ENCODE data around the gene SNX14.
A peak's percentile ranks its signal among the peaks of the same experiment; 100 is the strongest.

Gene SNX14

DNA sequence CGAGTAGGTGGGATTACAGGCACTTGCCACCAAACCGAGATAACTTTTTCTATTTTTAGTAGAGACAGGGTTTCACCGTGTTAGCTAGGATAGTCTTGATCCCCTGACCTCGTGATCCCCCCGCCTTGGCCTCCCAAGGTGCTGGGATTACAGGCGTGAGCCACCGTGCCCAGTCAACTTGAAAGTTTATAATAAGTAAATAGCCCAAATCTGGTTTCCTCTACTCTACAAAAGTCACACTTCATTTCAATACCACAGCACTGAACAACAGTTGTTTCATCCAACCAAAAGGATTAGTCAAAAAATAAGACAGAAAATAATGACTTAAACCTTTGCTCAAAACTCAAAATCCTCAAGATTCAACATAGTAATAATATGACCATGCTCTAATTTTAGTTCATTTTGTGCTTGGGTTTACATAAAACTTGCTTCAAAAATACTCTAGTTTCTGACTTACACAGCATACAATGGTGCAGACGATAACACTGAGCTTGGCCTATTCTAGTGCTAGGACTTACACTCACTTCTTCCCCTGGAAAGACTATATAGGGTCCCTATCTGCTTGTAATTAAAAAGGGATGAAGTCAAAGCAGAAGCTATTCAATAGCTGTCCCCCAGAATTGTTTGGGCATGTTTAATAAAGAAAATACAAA is 87.1 kb downstream of the SNX14 start:
- FAIRE-seq (no peak), DNase-seq (ENCODE audit: insufficient read length, low spot score) (no peak)
- TF ChIP-seq POLR2A (IDR thresholded peaks at IDR 0.05; ENCODE audit: low read depth, low read length), result no peak

DNA sequence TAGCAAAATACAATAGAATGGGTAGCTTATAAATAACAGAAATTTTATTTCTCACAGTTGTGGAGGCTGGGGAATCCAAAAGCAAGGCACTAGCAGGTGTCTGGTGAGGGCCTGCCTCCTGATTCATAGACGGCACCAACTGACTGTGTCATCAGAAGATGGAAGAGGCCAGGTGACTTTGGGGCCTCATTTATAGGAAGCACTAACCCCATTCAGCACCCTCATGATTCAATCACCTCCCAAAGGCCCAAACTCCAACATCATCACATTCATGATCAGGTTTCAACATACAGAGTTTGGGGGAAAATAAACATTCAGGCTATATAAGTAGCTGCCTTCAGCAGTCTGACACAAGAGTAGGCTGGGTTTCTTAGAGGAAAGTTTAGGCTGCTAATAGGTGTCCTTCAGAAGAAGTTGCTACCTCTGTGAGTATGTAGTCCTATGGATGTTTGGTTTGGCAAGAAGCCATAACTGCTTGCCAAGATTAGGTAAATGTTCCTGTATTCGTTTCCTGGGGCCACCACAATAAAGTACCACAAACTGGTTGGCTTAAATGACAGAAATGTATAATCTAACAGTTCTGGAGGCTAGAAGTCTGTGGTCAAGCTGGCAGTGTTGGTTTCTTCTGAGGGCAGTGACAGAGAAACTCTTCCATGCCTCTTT is 94.9 kb downstream of the SNX14 start:
- FAIRE-seq (peak; percentile 91), DNase-seq (ENCODE audit: insufficient read length, low spot score) (no peak)
- TF ChIP-seq POLR2A (IDR thresholded peaks at IDR 0.05; ENCODE audit: low read depth, low read length), result no peak

DNA sequence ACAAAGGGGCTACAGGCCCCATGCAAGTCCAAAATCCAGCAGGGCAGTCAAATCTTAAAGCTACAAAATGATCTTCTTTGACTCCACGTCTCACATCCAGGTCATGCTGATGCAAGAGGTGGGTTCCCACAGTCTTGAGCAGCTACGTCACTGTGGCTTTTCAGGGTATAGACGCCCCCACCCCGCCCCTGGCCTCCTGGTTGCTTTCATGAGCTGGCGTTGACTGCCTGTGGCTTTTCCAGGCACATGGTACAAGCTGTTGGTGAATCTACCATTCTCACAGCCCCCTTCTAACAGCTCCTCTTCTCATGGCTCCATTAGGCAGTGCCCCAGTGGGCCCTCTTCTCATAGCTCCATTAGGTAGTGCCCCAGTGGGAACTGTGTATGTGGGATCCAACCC is 96.8 kb downstream of the SNX14 start:
- no peak for TF ChIP-seq POLR2A (IDR thresholded peaks at IDR 0.05; ENCODE audit: low read depth, low read length)
- FAIRE-seq (no peak), DNase-seq (ENCODE audit: insufficient read length, low spot score) (no peak)

DNA sequence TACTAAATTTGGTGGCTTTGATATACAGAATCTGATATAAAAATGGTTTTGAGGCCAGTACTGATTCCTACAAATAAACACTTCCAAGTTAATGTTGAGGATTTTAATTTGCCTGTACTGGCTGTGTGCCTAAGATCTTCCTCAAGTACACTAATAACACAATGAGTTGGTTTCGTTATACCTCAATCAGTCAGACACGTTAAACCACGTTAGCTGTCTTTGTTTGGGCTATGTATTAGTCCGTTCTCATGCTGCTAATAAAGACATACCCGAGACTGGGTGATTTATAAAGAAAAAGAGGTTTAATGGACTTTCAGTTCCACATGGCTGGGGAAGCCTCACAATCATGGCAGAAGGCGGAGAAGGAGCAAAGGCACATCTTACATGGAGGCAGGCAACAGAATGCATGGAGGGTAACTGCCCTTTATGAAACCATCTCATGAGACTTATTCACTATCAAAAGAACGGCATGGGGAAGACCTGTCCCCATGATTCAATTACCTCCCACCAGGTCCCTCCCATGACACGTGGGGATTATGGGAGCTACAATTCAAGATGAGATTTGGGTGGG is 97.6 kb downstream of the SNX14 start:
- DNase-seq (ENCODE audit: insufficient read length, low spot score), result no peak
- no peak for FAIRE-seq
- no peak for TF ChIP-seq POLR2A (IDR thresholded peaks at IDR 0.05; ENCODE audit: low read depth, low read length)

DNA sequence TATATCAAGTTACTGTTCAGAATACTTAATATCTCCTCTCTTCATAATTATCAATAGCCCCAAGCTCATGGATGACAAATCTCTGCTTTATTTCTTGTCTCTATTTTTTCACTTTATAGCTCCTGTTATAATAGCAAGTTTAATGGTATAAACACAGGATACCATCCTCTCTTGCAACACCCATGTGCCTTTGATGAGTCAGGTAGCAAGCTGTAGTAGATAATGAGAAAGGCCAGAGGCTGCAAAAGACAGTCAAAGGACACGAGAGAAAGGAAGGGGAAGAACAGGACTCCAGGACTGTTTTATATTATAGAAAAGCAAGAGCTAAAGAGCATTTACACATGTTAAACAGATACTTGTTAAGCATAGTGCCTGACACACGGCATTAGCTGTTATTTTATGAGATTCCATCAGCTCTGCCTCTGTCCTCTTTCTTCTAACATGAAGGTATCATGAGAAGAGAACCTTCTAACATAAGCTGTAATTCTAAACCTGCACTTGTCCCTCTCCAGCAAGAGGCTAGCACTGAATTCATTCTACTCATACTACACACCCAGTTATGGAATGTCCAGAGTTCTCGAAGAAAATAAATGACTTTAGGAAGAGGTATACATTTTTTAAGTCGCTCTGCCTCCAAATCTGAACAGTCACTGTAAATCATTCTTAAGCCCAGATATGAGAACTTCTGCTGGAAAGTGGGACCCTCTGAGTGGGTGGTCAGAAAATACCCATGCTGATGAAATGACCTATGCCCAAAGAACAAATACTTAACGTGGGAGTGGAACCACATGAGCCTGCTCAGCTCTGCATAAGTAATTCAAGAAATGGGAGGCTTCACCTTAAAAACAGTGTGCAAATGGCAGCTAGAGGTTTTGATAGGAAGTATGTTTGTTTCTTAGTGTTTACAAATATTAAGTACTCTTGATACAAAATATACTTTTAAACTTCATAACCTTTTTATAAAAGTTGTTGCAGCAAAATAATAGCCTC is 98.8 kb downstream of the SNX14 start:
- no peak for TF ChIP-seq POLR2A (IDR thresholded peaks at IDR 0.05; ENCODE audit: low read depth, low read length)
- DNase-seq (ENCODE audit: insufficient read length, low spot score) (no peak), FAIRE-seq (no peak)

DNA sequence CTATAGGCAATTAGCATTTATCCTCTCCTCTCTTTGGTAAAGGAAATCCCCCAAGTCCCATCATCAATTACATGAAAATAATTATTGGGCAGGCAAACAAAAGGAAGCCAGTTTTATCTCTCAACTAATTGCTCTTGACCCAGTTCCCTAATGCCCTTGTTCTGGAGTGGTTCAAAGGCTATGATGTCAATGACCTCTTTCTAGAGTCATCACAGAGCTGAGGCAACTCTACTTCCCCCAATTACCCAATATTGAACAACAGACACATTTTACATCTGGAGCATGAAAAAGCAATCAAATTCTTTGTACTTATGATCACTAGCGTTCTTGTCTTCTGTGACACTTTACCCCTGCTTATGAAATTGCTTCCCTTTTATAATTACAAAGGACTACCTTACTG is 100.3 kb downstream of the SNX14 start:
- DNase-seq (ENCODE audit: insufficient read length, low spot score) (no peak), FAIRE-seq (no peak)
- TF ChIP-seq POLR2A (IDR thresholded peaks at IDR 0.05; ENCODE audit: low read depth, low read length), result no peak

DNA sequence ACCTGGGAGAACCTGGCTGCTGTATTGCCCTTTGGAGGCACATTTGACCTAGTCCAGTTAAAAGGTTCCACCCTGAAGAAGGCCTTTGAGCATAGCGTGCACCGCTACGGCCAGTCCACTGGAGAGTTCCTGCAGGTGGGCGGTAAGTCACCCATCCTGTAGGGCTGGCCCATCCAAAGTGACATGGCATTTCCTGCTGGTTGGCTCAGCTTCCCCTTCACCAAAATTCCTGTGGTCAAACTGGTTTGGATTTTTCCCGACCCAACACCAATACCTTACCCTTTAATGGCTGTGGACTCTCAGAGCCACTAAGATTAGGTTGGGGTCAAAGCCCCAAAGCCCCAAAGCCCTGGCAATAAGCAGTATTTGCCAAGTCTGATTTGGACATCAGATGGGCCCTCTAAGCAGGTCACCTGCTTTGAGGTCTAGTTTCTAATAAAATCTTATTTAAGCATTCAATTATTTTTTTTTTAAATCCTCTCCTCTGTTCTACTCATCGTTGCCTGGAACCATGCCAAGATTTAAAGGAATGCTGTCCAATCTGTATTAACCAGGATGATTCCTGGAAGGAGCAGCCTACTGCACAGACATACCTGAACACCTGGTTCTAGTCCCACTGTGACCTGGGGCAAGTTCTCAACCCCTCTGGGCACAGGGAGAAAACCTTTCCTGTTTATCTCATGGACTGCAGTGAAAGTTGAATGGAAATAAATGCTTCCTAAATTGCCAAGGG is 103.0 kb downstream of the SNX14 start:
- no peak for FAIRE-seq
- TF ChIP-seq POLR2A (IDR thresholded peaks at IDR 0.05; ENCODE audit: low read depth, low read length), result no peak
- DNase-seq (ENCODE audit: insufficient read length, low spot score), result no peak

DNA sequence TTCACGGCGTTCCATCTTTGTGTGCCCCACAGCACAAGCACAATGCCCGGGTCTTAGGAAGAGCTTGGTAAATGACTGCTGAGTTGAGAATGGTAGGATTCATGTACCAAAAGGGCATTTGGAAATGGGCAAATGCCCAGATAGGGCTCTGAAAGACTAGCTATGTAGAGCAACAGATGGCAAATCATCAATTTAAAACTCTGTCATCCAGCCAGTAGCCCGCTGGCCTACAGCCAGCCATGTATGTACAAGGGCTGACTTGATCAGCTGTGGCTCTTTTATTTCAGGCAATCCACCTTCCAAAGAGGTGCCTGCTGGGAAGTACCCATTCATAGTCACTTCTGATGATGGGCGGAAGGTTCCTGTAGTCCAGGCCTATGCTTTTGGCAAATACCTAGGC is 108.7 kb downstream of the SNX14 start:
- TF ChIP-seq POLR2A (IDR thresholded peaks at IDR 0.05; ENCODE audit: low read depth, low read length), result no peak
- FAIRE-seq, result no peak
- no peak for DNase-seq (ENCODE audit: insufficient read length, low spot score)

DNA sequence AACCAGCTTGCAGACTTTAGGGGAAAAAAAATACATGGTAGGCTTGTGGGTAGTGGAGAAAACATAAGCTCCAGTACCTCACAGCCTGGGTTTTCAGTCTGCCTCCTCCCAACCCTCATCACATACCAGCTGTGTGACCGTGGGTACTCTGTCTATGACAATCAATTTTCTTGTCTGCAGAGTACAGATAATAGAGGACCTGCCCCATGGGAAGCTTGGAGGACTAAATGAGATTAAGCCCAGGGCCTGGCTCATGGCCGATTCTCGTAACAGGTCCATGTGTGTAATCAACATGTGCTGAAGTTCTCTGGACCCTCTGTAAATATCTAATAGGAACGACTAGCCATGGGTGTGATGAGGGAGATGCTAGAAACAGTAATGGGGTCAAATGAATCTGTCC is 109.8 kb downstream of the SNX14 start:
- DNase-seq (ENCODE audit: insufficient read length, low spot score) (no peak), FAIRE-seq (no peak)
- TF ChIP-seq POLR2A (IDR thresholded peaks at IDR 0.05; ENCODE audit: low read depth, low read length), result no peak

DNA sequence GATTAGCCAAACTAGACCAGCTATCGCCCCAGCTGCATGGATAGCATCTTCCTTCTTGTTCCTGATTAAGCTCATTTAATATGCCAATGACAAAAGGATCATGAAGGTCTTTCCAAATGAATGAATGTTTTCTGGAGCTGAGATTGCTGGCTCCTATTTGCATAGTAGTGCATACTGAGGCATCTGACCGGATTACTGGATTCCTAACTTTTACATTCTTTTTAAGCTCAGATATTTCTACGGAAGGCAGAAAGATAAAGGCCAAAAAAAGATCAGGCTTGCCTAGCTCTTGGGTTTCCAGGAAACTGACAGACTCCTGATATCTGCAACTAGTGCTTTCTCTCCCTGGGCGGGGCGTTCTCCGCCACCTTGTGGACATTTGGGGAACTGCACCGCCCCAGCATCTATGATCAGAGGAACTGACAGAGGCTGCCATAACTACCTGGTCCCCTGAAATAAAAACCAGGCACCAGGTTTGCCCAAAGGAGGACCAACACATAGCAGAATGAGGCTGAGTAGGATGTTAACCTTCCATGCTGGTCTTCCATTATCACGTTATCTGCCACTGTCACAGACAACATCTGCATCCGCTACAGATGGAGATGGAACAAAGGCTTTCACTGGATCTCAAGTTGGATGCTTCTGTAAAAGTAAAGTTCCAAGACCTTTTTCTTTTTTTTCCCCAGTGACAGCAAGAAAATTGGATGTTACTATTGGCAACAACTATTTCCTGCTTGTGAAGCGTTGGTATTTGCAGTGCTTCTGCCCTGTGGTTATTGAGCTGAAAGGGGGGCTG is 110.6 kb downstream of the SNX14 start:
- no peak for TF ChIP-seq POLR2A (IDR thresholded peaks at IDR 0.05; ENCODE audit: low read depth, low read length)
- DNase-seq (ENCODE audit: insufficient read length, low spot score), result peak; percentile 28
- peak; percentile 84 for FAIRE-seq

DNA sequence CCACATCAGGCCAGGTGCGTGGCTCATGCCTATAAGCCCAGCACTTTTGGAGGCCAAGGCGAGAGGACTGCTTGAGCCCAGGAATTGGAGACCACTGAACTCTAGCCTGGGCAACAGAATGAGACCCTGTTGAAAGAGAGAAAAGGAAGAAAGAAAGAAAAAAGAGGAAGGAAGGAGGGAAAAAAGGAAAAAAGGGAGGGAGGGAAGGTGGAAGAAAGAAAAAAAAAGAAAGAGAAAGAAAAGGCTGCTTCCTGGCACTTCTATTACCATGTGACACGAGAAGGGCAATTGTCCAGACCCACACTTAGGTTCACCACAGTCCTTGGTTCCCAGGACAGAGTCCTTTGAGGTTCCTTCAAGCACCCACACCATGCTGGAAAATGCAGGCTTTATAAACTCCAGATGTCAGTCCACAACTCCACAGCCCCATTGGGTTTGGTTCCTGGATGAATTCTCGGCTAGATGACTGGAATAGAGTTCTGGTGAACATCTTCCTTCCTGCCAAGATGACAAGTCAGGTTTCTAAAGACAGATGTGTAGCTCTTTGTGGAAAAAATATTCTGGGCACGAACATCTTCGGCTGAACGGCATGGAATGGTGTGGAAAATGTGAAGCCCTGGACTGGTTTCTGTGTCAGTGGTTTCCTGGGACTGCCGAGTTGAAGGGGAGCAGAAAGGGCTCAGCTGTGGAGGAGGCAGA is 111.3 kb downstream of the SNX14 start:
- TF ChIP-seq POLR2A (IDR thresholded peaks at IDR 0.05; ENCODE audit: low read depth, low read length), result no peak
- DNase-seq (ENCODE audit: insufficient read length, low spot score), result no peak
- no peak for FAIRE-seq

DNA sequence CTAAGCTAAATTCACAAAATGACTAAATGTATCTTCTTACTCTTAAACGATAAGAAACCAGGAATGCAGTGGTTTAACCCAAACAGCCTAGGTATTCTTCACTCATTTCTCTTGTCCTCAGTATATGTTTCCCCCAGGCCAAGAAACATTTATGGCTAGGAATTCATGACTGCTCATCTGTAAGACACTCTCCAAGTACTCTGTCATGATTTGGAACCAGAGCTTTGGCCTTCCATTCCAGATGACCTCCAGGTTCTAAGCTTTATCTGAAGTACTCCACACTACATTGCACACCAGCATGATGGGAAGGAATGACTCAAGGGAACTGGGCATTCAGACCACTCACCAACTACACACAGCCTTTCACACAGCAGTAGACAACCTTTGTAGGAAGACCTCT is 114.5 kb downstream of the SNX14 start:
- no peak for TF ChIP-seq POLR2A (IDR thresholded peaks at IDR 0.05; ENCODE audit: low read depth, low read length)
- DNase-seq (ENCODE audit: insufficient read length, low spot score) (no peak), FAIRE-seq (no peak)
